ENCODE data around the gene TENM4.

DNA sequence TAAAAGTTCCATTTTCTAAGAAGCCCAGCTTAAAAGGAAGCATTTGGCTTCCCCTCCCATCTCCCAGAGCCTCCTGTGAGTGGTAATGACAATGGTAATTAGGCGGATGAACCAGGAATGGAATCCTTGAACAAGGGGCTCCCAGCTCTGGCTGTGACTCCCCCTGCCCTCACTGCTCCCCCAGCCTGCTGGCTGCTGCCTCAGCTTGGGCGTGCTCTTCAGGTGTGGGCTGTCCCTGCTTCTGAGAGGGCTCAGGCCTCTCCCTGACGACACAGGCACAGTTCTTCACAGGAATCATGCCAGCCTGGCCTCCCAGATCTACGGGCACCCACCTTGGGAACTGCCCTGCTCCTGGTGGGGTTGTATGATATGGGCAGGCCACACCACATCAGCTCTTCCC is 784.5 kb downstream of the TENM4 start:
- TF ChIP-seq, protein P1, sequence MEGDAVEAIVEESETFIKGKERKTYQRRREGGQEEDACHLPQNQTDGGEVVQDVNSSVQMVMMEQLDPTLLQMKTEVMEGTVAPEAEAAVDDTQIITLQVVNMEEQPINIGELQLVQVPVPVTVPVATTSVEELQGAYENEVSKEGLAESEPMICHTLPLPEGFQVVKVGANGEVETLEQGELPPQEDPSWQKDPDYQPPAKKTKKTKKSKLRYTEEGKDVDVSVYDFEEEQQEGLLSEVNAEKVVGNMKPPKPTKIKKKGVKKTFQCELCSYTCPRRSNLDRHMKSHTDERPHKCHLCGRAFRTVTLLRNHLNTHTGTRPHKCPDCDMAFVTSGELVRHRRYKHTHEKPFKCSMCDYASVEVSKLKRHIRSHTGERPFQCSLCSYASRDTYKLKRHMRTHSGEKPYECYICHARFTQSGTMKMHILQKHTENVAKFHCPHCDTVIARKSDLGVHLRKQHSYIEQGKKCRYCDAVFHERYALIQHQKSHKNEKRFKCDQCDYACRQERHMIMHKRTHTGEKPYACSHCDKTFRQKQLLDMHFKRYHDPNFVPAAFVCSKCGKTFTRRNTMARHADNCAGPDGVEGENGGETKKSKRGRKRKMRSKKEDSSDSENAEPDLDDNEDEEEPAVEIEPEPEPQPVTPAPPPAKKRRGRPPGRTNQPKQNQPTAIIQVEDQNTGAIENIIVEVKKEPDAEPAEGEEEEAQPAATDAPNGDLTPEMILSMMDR (IDR thresholded peaks at IDR 0.05) = no peak
- no peak for TF ChIP-seq POLR2AphosphoS5 (IDR thresholded peaks at IDR 0.05; ENCODE audit: low read depth, low read length)
- TF ChIP-seq, protein P2, sequence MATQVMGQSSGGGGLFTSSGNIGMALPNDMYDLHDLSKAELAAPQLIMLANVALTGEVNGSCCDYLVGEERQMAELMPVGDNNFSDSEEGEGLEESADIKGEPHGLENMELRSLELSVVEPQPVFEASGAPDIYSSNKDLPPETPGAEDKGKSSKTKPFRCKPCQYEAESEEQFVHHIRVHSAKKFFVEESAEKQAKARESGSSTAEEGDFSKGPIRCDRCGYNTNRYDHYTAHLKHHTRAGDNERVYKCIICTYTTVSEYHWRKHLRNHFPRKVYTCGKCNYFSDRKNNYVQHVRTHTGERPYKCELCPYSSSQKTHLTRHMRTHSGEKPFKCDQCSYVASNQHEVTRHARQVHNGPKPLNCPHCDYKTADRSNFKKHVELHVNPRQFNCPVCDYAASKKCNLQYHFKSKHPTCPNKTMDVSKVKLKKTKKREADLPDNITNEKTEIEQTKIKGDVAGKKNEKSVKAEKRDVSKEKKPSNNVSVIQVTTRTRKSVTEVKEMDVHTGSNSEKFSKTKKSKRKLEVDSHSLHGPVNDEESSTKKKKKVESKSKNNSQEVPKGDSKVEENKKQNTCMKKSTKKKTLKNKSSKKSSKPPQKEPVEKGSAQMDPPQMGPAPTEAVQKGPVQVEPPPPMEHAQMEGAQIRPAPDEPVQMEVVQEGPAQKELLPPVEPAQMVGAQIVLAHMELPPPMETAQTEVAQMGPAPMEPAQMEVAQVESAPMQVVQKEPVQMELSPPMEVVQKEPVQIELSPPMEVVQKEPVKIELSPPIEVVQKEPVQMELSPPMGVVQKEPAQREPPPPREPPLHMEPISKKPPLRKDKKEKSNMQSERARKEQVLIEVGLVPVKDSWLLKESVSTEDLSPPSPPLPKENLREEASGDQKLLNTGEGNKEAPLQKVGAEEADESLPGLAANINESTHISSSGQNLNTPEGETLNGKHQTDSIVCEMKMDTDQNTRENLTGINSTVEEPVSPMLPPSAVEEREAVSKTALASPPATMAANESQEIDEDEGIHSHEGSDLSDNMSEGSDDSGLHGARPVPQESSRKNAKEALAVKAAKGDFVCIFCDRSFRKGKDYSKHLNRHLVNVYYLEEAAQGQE (IDR thresholded peaks at IDR 0.05; ENCODE audit: insufficient read depth in 1 of 2, low read depth in 2 of 2, low read length in 1 of 2) = no peak
- TF ChIP-seq SIN3A (IDR thresholded peaks at IDR 0.05; ENCODE audit: borderline replicate concordance, insufficient read depth, low read depth, low read length) = no peak
- TF ChIP-seq TCF7L2 (IDR thresholded peaks at IDR 0.05; ENCODE audit: low read depth, low read length) = no peak
